ENCODE measurements around the gene PSMD13. TPM values are rescaled to one million over a fixed set of nuclear protein-coding genes. Genes with fewer than 3 reads are reported as not detected.

PSMD13 gene
- total and polyA plus RNA-seq, 2 donors, result 58.5 to 102 TPM

DNA sequence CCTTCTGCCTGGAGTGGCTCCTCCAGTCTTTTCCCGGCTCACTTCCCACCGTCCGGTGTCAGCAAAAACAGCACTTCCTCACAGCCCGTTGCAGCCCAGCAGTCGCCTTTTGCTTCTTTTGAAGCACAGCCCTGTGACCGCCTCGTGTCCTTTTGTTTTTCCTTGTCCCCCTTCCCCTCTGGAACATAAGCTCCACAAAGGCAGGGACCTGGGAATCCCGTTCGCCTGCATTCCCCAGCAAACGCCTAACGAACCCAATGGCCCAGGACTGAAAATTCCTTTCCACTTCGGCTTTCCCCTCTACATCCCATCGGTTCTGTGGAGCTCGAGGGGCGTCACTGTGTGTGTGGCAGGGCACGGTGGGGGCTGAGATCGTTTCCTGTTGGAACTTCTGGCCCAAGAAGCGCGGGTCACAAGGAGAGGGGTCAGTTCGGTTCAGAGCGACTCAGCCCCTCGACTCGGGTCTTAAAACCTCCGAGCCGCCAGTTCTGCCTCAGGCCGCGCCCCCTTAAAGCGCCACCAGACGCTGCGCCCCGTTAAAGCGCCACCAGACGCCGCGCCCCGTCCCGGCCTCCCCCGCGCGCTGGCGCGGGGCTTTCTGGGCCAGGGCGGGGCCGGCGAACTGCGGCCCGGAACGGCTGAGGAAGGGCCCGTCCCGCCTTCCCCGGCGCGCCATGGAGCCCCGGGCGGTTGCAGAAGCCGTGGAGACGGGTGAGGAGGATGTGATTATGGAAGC is 28.4 kb upstream of the PSMD13 start:
- DNase-seq (ENCODE audit: extremely low spot score), result peak; percentile 48
- peak overlapping the region; percentile 98 for H3K27ac ChIP-seq (ENCODE audit: low read depth)
- H3K36me3 ChIP-seq (ENCODE audit: insufficient read depth), result peaks cover 2% of the 10 kb centered on the region
- WGBS, result under 1% methylated on average over 57 of the region's 57 CpGs
- H3K4me3 ChIP-seq (ENCODE audit: low read depth, low read length), result peak overlapping the region; percentile 67
- no peaks in the 10 kb centered on the region for H3K4me1 ChIP-seq (ENCODE audit: insufficient read depth)

DNA sequence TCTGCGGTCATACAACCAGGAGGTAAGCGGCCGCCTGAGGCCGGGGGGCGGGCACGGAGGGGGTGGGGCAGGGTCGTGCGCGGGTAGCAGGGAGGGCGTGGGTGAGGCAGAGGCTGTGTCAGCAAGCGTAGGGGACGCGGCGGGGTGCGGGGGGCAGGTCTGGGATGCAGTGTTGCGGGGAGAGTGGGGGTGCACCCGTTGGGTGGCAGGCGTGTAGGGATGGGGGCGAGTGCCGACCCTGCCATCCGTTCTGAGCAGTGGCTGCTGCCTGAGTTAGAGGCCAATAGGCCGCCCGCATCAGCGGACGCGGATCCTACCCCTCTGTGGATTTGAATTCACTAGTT is 27.9 kb upstream of the PSMD13 start:
- H3K4me1 ChIP-seq (ENCODE audit: insufficient read depth), result no peaks in the 10 kb centered on the region
- 1% methylated on average over 26 of the region's 26 CpGs for WGBS

DNA sequence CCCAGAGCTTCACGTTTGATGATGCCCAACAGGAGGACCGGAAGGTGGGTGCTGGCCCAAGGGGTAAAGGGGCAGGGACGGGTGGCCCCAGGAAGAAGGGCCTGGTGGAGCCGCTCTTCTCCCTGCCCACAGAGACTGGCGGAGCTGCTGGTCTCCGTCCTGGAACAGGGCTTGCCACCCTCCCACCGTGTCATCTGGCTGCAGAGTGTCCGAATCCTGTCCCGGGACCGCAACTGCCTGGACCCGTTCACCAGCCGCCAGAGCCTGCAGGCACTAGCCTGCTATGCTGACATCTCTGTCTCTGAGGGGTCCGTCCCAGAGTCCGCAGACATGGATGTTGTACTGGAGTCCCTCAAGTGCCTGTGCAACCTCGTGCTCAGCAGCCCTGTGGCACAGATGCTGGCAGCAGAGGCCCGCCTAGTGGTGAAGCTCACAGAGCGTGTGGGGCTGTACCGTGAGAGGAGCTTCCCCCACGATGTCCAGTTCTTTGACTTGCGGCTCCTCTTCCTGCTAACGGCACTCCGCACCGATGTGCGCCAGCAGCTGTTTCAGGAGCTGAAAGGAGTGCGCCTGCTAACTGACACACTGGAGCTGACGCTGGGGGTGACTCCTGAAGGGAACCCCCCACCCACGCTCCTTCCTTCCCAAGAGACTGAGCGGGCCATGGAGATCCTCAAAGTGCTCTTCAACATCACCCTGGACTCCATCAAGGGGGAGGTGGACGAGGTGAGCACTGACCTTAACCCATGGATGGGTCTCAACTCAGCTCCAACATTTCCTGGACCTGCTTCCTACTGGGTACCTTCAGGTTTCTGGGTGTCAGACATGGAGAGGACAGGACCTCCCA is 27.3 kb upstream of the PSMD13 start:
- H3K4me3 ChIP-seq (ENCODE audit: low read depth, low read length), result peak overlapping the region; percentile 67
- no peaks in the 10 kb centered on the region for H3K4me1 ChIP-seq (ENCODE audit: insufficient read depth)
- no peak overlapping the region for H3K27ac ChIP-seq (ENCODE audit: low read depth)
- 50% methylated on average over 29 of the region's 29 CpGs for WGBS
- no peak for DNase-seq (ENCODE audit: extremely low spot score)
- H3K36me3 ChIP-seq (ENCODE audit: insufficient read depth), result peaks cover 4% of the 10 kb centered on the region

More for the DNA sequence above, 27.9 kb upstream of the PSMD13 start:
- peak overlapping the region; percentile 59 for H3K27ac ChIP-seq (ENCODE audit: low read depth)
- peaks cover 2% of the 10 kb centered on the region for H3K36me3 ChIP-seq (ENCODE audit: insufficient read depth)
- no peak for DNase-seq (ENCODE audit: extremely low spot score)
- peak overlapping the region; percentile 67 for H3K4me3 ChIP-seq (ENCODE audit: low read depth, low read length)

DNA sequence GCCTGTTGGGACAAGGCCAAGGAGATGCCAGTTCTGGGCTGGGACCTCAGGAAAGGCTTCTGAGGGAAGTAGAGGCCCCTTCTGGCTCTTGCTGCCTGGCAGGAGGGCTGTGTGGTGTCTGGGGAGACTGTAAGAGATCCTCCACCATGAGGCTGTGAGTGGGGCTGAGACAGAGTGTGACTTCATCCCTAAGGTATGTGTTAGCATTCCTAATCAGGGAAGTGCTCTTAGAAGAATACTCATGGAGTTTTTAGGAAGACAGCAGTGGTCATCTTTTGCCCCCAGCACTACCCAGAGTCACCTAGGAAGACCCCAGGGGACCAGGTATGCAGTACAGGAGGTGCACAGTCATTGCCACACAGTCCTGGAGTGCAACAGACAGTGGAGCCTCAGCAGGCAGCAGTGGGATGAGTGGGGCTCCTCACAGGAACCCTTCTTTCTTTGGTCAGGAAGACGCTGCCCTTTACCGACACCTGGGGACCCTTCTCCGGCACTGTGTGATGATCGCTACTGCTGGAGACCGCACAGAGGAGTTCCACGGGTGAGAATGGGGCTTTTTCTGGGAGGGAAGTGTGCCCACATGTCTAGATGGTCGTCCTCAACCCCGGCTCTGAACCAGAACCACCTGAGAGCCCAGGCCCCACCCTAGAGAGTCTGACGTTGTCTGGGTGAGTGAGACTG is 26.5 kb upstream of the PSMD13 start:
- Histone ChIP-seq H3K27ac (ENCODE audit: low read depth) (no peak overlapping the region), H3K36me3 (ENCODE audit: insufficient read depth) (peaks cover 4% of the 10 kb centered on the region), H3K4me1 (ENCODE audit: insufficient read depth) (no peaks in the 10 kb centered on the region), H3K4me3 (ENCODE audit: low read depth, low read length) (no peak overlapping the region)
- WGBS, result 90% methylated on average over 9 of the region's 9 CpGs
- DNase-seq (ENCODE audit: extremely low spot score), result no peak

DNA sequence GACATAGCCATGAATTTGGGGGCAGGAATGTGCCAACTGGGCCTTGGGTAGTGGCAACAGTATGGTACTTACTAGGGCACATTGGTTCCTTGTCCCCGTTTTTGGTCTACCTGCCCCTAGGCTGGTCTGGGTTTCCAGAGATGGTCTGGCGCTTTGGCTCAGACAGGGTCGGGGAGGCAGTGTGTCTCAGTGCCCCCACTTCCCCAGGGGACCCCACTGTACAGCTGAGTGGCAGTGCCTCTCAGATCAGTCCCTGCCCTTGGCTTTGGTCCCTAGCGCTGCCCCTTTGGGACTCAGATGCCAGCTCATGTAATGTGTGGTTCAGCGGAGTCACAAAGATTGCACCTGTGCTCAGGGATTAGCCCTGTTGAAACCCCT is 26.0 kb upstream of the PSMD13 start:
- no peak overlapping the region for H3K27ac ChIP-seq (ENCODE audit: low read depth)

DNA sequence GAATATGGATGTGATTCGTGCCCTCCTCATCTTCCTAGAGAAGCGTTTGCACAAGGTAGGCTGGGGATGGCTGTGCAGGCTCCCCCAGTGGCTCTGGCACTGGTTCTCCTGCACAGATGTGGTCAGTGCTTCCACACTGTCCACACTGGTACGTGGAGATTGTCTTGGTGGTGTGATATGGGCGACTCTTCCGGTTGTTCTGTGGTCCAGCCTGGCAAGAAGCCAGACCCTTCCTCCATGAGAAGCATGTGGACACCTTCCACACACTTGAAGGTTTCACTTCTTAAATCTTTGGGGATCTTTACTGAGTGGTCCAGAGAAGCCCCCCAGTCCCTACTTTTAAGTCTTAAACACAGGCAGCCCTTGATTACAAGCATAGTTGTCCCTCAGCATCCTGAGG is 25.5 kb upstream of the PSMD13 start:
- Histone ChIP-seq H3K36me3 (ENCODE audit: insufficient read depth) (peaks cover 4% of the 10 kb centered on the region), H3K4me1 (ENCODE audit: insufficient read depth) (no peaks in the 10 kb centered on the region), H3K27ac (ENCODE audit: low read depth) (no peak overlapping the region), H3K4me3 (ENCODE audit: low read depth, low read length) (no peak overlapping the region)
- no peak for DNase-seq (ENCODE audit: extremely low spot score)
- WGBS, result 74% methylated on average over 5 of the region's 5 CpGs

More for the DNA sequence above, 26.0 kb upstream of the PSMD13 start:
- no peak overlapping the region for H3K4me3 ChIP-seq (ENCODE audit: low read depth, low read length)
- DNase-seq (ENCODE audit: extremely low spot score), result no peak
- 91% methylated on average over 5 of the region's 5 CpGs for WGBS
- no peaks in the 10 kb centered on the region for H3K4me1 ChIP-seq (ENCODE audit: insufficient read depth)
- peaks cover 4% of the 10 kb centered on the region for H3K36me3 ChIP-seq (ENCODE audit: insufficient read depth)

DNA sequence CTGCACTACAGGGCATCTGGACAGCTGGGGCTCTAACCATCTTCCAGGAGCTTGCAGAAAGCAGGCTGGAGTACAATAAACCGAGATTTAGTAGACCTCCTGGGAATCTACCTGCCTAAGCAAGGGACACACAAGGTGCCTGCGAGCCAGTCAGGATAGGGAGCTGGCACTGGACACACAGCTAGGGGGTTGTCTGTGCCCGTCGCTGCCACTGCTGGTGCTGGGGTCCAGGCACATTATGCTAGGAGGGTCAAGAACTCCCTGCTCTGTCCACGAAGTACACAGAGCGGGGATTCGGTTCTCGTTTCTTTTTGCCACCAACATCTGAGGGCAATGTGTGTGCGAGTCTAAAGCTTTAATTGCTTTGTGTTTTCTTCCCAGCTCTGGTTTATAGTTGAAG is 25.0 kb upstream of the PSMD13 start:
- H3K4me1 ChIP-seq (ENCODE audit: insufficient read depth), result no peaks in the 10 kb centered on the region
- no peak overlapping the region for H3K27ac ChIP-seq (ENCODE audit: low read depth)
- no peak for DNase-seq (ENCODE audit: extremely low spot score)
- H3K4me3 ChIP-seq (ENCODE audit: low read depth, low read length), result no peak overlapping the region
- WGBS, result 94% methylated on average over 9 of the region's 9 CpGs
- H3K36me3 ChIP-seq (ENCODE audit: insufficient read depth), result peaks cover 4% of the 10 kb centered on the region

DNA sequence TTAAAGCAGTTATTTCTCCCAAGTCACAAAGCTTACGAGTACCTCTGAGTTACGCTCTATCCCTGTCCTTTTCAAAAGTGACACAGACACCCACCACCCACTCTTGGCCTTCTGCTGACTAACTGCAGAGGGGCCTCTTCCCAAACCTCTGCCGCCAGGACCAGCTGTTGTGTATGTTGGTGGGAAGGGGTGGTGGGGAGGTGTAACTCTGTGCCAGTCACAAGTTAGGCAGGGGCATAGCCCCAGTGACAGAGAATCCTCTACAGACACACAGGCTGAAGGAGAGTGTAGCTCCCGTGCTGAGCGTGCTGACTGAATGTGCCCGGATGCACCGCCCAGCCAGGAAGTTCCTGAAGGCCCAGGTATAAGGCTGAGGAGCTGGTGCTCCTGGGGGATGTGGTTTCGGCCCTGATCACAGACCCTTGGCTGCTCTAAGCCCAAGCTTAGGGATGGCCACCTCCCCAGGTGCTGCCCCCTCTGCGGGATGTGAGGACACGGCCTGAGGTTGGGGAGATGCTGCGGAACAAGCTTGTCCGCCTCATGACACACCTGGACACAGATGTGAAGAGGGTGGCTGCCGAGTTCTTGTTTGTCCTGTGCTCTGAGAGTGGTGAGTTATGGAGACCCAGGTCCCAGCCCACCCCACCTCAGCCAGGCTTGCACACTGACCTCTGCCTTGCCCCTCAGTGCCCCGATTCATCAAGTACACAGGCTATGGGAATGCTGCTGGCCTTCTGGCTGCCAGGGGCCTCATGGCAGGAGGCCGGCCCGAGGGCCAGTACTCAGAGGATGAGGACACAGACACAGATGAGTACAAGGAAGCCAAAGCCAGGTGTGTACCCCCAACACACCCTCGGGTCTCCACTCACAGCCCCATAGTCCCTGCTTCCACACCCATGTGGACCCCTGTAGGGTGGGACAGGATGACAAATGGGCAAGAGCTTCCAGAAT is 24.4 kb upstream of the PSMD13 start:
- no peak for DNase-seq (ENCODE audit: extremely low spot score)
- Histone ChIP-seq H3K4me1 (ENCODE audit: insufficient read depth) (no peaks in the 10 kb centered on the region), H3K27ac (ENCODE audit: low read depth) (no peak overlapping the region), H3K36me3 (ENCODE audit: insufficient read depth) (peaks cover 4% of the 10 kb centered on the region), H3K4me3 (ENCODE audit: low read depth, low read length) (no peak overlapping the region)
- 91% methylated on average over 17 of the region's 17 CpGs for WGBS

DNA sequence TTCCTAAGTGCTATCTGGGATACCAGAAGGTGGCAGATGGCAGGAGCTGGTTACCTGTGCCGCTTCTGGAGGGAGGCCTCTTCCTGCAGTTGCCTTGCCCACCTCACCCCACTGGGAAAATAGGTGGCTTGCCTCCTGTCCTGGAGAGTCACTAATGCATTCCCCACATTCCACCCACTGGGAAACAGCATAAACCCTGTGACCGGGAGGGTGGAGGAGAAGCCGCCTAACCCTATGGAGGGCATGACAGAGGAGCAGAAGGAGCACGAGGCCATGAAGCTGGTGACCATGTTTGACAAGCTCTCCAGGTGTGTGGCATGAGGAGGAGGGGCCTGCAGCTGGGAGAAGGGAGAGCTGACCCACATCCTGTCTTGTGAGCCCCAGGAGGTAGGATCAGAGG is 23.7 kb upstream of the PSMD13 start:
- DNase-seq (ENCODE audit: extremely low spot score), result no peak
- peaks cover 4% of the 10 kb centered on the region for H3K36me3 ChIP-seq (ENCODE audit: insufficient read depth)
- no peak overlapping the region for H3K4me3 ChIP-seq (ENCODE audit: low read depth, low read length)
- H3K4me1 ChIP-seq (ENCODE audit: insufficient read depth), result no peaks in the 10 kb centered on the region
- H3K27ac ChIP-seq (ENCODE audit: low read depth), result no peak overlapping the region
- WGBS, result 88% methylated on average over 4 of the region's 4 CpGs

DNA sequence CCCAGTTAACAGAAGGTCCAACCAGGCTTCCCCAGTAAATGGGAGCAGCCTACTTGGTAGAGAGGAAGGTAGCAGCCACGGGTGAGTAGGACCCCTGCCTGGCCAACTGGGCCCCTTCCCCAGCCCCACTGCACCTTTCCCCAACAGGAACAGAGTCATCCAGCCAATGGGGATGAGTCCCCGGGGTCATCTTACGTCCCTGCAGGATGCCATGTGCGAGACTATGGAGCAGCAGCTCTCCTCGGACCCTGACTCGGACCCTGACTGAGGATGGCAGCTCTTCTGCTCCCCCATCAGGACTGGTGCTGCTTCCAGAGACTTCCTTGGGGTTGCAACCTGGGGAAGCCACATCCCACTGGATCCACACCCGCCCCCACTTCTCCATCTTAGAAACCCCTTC is 22.7 kb upstream of the PSMD13 start:
- Histone ChIP-seq H3K36me3 (ENCODE audit: insufficient read depth) (peaks cover 4% of the 10 kb centered on the region), H3K4me3 (ENCODE audit: low read depth, low read length) (no peak overlapping the region), H3K27ac (ENCODE audit: low read depth) (no peak overlapping the region), H3K4me1 (ENCODE audit: insufficient read depth) (no peaks in the 10 kb centered on the region)
- no peak for DNase-seq (ENCODE audit: extremely low spot score)
- WGBS, result 86% methylated on average over 7 of the region's 7 CpGs

DNA sequence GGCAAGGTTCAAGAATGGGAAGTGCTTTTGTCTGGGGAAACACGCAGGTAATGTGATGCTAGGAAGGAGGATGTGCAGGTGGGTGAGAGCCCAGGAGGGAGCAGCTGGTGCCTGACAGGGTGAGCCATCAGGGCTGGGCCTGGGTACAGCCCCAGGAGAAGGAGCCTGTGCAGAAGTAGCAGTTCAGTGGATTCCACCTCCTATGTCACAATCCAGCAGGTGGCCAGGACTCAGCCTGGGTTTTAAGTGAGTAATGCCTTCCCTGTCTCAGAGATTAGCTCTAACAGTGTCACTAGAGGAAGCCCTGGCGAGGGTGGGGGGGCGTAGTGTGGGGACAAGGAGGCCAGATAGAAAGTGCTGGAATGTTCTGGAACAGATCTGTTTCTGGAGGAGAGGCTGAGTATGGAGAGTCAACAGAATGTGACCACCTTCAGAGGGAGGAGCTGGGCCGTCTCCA is 21.2 kb upstream of the PSMD13 start:
- DNase-seq (ENCODE audit: extremely low spot score), result no peak
- Histone ChIP-seq H3K36me3 (ENCODE audit: insufficient read depth) (peaks cover 4% of the 10 kb centered on the region), H3K27ac (ENCODE audit: low read depth) (no peak overlapping the region), H3K4me3 (ENCODE audit: low read depth, low read length) (no peak overlapping the region), H3K4me1 (ENCODE audit: insufficient read depth) (no peaks in the 10 kb centered on the region)
- WGBS, result 68% methylated on average over 4 of the region's 4 CpGs

DNA sequence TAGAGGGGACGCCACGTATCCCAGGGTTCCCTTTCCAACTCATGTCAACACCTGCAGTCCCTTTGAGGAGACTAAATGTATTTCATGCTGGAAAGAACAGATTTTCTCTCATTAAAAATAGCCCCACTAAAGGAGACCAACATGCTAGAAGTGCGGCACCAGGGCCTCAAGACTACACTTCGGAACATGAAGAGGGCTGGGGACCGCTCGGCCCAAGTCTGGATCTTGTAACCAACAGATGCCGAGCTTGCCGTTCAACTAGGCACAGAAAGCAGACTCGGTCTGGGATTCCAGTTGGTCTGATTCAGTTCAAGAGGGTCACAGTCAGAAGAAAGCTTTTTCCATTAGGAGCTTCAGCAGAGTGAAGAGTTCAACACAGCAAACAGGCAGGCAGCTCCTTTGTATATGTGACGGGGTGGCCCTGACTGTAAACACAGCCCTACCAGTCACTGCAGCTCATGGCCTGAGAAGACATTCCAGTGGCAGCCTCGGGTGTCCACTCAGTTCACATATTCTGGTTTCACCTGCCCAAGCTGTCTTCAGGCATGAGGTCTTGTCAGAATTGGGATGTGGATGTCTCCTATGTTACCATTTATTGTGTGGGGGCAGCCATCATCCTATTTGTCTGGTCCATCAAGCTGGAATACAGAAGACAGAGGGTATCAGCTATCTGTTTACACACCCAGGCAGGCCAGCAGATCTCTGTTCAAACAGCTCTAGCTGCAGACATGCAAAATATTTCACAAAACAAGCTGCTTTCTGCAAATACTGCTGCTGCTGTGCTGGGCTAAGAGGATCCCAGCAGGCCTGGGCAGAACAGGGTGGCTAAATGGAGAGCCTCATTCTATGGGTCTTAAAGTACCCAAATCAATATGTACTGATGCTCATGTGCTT is 20.4 kb upstream of the PSMD13 start:
- no peak overlapping the region for H3K4me3 ChIP-seq (ENCODE audit: low read depth, low read length)
- peaks cover 4% of the 10 kb centered on the region for H3K36me3 ChIP-seq (ENCODE audit: insufficient read depth)
- 86% methylated on average over 11 of the region's 11 CpGs for WGBS
- no peak overlapping the region for H3K27ac ChIP-seq (ENCODE audit: low read depth)
- no peak for DNase-seq (ENCODE audit: extremely low spot score)
- no peaks in the 10 kb centered on the region for H3K4me1 ChIP-seq (ENCODE audit: insufficient read depth)

All from urinary bladder (tissue), 4 donors.